GM19193 (cell line): ENCODE results near the gene C6orf89.

ENCODE experiments used
- POLR2A ChIP-seq: IDR thresholded peaks from 4 replicates; pipeline ENCODE4 v1.6.1; 2011; ENCODE audit not compliant: insufficient read depth, insufficient read length; ENCODE audit errors: extremely low read depth

Gene C6orf89

GRCh38 chr6:36945301-36945700, 59.5 kb downstream of the C6orf89 start:
- no peak for TF ChIP-seq POLR2A

- TF ChIP-seq POLR2A, result no peak
These were observed 60.8 kb downstream of the C6orf89 start for GRCh38 chr6:36946526-36946925.

- no peak for TF ChIP-seq POLR2A
These were observed 62.0 kb downstream of the C6orf89 start for GRCh38 chr6:36947570-36948351.

- TF ChIP-seq POLR2A, result no peak
These were observed 63.9 kb downstream of the C6orf89 start for GRCh38 chr6:36949636-36950035.

- TF ChIP-seq POLR2A, result no peak
These were observed 68.1 kb downstream of the C6orf89 start for GRCh38 chr6:36953931-36954261.

GRCh38 chr6:36954262-36954931, 68.6 kb downstream of the C6orf89 start, which contains the start of gene PI16:
PI16 (plus strand) TSS chr6:36954738; CDS start chr6:36954761, 23 bp downstream.
- TF ChIP-seq POLR2A, result no peak

GRCh38 chr6:36955136-36955535, 69.4 kb downstream of the C6orf89 start:
- no peak for TF ChIP-seq POLR2A

GRCh38 chr6:36955671-36956445, 70.1 kb downstream of the C6orf89 start:
- no peak for TF ChIP-seq POLR2A

GRCh38 chr6:36956446-36956820, 70.7 kb downstream of the C6orf89 start:
- no peak for TF ChIP-seq POLR2A

GRCh38 chr6:36957773-36958271, 72.1 kb downstream of the C6orf89 start:
- TF ChIP-seq POLR2A, result no peak

GRCh38 chr6:36958775-36959554, 73.2 kb downstream of the C6orf89 start:
- TF ChIP-seq POLR2A, result no peak

GRCh38 chr6:36959555-36960250, 74.0 kb downstream of the C6orf89 start:
- TF ChIP-seq POLR2A, result no peak

- TF ChIP-seq POLR2A, result no peak
These were observed 76.0 kb downstream of the C6orf89 start for GRCh38 chr6:36961441-36962435.

GRCh38 chr6:36962874-36963273, 77.1 kb downstream of the C6orf89 start:
- no peak for TF ChIP-seq POLR2A
